GM21515 (cell line): ENCODE measurements around the gene PCNX2.
"Not testable (repeated sequence)": the region's sequence is repeated elsewhere in the genome, so short reads cannot be mapped to it uniquely, and the experiment has no call there.

Experiments
- ATAC-seq: cut with Tn5 transposase; IDR thresholded peaks from one replicate; pipeline ENCODE4 v1.9.1; 2021; ENCODE audit not compliant: unreplicated experiment

The PCNX2 gene

DNA sequence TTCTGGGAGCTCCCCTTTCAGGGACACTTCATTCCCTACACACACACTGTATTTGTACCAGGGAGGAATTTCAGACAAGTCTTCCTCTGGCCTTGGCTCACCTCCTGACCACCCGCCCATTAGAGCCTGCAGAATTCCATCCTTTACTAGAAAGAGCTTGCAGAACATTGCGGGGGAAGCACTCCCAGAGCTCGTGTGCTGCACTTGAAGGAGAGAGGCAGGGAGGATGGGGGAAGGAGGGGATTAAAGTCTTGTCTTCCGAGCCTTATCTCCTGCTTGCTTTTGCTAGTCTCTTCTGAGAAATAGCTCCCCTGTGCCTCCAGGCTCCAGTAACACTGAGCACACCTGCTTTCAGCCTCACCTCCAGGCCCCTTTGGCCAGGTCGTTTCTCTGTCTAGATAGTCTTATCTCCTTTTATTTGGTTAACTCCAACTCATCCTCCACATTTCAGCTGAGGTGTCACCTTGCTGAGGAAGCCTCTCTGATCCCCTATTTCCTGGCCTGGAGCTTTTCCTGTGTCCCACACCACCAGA, 62.0 kb downstream of the PCNX2 start:
- ATAC-seq = no peak

DNA sequence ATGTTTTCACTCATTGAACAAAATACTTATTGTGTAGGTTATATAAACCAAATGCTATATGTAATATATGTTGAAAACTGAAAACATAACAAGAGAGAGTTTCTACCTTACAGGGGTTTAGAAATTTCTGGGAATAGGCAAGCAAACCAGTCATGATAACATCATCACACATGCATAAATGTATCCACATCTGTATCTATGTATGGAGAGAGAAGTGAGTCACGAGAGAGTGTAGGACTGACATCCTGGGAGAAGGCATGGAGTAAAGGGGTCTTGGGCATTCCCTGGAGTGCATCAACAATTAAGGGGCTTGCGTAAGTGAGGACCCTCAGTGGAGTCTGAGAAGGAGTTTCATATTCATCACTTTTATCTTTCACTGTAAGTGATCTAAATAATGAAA, 65.5 kb downstream of the PCNX2 start:
- ATAC-seq = no peak

DNA sequence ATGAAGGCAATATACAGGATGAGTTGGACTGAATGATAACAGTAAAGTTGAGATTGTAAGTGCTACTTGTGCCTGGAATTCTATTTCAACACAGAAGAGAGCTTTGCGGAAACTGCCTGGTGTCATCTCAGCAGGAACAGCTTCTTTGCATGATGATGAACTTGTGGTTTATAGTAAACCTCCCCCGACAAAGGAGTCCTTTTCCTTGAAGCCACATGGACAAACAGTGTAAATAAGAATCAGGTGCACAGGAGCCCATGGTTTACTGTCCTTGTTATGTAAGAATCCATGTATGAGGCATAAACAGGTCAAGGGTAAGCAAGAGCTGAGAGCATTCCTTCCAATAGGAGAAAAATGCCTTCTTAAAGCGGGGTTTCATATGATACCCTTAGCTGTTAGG, 66.2 kb downstream of the PCNX2 start:
- ATAC-seq = no peak

DNA sequence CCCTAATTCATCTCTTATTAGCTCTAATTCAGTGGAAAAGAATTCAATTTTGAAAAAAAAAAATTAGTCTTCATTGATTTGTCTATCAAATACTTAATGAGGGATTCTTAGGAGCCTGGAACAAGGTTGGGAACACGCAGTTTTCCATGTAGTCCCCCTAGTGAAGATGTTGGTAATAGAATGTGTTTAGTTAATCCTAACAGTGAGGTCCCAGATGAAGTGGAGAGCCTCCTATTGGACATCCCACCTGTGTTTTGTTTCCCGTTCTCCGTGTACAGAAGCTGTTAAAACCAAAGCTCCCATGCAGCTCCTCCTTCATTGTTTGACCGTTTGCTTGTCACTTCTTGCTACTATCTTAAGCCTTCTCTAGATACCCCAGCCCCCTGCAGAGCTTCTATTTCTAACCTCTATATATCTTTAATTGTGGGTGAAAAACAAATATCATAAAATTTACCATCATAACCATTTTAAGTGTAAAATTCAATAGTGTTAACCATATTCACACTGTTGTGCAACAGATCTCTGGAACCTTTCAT, 67.5 kb downstream of the PCNX2 start:
- ATAC-seq = no peak

DNA sequence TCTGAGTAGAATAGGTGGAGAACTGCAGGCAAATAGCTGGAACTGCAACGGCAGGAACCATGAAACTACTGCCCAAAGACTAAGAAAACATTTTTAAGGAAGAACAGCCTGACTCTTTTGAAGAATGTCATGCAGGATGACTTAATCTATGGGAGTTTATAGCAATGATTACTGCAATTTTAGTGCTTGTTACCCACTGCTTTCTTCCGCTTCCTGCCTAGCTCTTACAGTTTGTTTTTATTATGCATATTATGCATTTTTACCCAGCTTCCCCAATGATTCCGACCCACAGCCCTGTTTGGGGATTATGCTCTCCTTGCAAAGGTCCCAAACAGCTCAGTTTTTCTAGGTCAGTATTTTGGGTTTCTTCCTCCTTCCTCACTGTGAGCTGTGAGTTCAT, 71.2 kb downstream of the PCNX2 start:
- no peak for ATAC-seq

DNA sequence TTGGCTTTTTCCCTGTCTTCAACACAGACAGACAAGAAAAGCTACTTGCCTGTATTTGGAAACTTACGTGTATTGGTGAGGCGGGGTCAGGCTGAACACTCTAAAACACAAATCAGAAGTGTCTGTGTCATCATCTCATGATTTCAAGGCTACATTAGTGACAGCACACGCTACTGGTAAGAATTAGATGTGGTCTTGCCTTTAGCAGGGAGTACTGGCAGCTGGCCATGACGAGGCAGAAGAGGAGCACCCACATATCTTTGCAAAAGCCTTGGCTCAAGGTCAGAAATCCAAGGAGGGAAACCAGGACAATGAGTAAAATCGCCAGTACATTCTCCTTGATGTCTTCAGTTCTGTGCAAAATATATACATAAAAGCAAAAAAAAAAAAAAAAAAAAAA, 77.7 kb downstream of the PCNX2 start:
- no peak for ATAC-seq

DNA sequence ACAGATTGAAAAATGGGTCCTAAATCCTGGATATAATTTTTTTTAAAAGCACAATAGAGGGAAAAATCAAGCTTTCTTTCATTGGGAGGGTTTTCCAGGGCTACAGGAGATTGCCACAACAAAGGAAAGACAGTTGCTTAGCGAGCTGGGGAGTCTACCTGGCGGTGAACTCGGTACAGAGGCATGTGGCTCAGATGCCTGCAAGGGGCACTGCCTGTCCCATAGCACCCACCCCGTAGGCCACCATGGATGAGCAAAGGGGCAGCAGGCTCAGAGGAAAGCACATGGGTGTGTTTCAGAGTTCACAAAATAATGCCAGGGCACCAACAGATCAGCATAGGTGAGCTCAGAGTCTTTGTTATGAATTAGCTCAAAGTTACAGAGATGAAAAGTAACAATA, 79.5 kb downstream of the PCNX2 start:
- no peak for ATAC-seq

DNA sequence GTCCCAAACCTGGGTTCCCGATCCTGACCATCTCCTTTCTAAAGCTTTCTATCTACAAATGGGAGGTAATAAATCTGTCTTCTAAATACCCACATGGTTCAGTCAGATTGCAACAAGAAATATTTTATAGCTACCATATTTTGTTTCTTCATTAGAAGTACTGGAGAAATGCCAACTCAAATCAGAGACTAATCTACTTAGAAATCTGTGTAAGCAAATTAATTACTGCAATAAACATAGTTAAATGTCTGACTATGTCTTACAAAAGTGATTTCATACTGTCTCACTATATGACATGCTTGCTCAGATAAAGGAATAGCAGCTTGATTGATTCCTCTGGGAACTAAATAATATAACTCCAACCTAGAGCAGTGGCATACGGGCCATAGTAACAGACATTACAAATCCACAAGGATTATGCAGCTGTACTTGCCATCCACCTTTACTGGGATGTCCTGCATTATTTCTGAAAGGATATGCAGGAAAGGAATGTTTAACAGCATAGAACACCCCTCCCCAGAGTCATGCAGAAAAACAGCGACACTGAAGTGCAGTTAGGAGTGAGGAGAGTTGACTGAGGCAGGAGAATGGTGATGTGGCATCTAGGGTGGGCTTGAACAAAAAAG, 80.3 kb downstream of the PCNX2 start:
- ATAC-seq = no peak

DNA sequence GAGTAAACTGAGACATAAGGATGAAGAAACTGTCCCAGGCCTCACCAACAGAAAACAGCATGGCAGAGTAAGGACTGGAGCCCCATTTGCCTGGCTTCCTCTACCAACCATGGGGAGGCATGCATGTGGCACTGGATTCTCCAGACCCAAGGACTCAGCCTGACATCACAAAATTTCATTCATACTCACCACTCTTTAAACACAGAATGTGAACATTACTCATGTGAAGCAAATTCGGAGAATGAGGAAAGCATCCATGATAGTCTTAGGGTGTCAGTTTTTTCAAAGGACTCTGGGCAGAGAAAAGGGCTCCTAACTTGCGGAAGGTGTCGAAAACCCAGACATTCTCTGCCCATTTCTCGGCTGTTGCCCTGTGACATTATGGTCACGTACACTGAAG, 83.9 kb downstream of the PCNX2 start:
- ATAC-seq = no peak

DNA sequence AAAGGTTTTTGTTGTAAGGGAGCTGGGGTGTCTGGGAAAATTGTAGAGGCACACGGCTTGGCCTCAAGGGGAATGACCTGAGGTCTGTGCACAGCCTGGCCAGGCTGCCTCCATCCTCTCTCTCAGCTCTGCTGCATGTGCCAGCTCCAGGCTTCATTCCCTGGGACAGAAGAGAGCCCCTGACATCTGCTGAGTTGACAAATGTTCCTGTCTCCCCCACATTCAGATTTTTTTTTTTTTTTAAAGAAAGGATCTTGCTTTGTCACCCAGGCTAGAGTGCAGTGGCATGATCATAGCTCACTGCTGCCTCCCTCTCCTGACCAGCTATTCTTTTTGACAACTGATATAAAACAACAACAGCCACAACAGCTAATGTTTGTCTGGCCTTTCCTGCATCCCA, 84.4 kb downstream of the PCNX2 start:
- no peak for ATAC-seq

DNA sequence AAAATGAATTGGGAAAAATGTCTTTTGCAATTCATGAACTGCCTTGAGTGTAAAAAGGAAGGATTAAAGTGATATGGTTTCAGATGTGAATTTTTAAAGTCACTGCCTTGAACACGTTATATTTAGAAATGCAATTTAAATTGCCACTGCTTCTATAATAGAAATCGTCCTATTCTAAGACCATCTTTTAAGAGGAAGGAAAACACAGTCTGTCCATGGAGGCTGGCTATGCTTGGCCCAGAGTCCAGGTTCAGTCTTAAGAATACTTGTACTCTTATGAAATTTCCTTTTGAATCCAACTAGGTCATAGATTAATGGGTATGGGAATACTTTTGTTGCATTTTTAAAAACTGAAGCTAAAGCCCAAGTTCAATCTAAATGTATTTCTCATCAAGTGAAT, 86.0 kb downstream of the PCNX2 start:
- no peak for ATAC-seq

DNA sequence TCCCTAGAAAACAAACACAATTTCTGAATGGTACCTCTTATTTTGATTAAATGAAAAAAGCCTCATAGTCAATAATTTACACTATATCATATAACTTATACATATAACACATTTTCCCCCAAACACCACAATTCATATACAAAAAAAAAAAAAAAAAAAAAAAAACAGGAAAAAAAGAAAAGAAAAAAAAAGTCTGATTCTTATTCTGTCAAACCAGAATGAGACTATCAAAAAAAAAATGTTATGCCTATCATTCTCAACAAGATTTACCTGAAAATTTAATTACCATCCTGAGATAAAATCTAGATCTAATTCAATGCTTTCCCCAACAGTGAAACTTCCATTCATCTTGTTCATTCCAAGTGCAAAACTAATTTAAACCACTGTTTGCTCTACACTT, 86.8 kb downstream of the PCNX2 start:
- ATAC-seq = no peak

DNA sequence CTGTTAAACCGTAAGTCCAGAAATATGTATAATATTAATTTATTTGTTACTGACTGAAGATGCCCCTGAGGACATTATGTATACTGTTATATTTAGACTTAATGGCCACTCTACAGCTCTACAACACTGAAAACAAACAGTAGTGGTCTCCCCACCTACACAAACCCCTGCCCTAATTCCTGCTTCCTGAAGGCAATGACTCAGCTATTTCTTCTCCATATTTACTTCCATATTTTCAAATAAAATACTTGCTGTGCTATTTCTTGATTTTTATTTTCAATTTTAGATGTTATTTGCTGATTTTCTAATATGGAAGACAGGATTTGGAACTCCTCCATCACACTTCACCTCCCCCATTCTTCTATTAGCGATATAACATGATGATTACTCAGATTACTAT, 97.6 kb downstream of the PCNX2 start:
- no peak for ATAC-seq

DNA sequence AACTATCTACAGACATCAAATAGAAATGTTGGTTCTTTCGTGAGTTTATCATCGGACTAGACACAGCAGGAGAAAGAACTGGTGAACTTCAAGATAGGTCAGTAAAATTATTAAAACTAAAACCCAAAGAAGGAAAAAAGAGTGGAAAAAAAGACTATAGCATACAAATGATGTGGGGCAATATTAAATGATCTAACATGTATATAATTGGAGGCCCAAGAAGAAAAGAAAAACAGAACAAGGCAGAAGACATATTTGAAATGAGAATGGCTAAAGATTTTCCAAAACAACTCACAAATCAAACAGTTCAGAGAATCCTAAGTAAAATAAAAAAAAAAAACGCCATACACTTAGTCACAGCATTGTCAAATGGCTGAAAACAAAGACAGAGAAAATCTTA, 101.8 kb downstream of the PCNX2 start:
- ATAC-seq = no peak

DNA sequence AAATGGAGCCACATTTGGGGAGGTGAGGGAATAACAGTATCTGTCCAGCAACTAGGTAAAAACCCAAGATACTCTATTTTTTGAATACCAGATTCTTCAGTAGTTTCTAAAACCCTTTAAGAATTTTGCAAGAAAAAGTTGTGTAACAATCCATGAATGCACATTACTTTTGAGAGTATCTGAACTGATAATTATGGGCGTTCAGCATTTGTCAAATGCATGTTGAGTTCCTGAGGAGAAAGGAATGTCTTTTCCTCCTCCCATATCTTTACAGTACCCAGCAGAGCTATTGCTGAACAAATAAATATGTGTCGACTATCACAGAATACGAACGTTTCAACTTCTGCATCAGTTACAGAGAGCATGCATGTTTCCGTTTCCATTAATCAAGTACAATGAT, 104.5 kb downstream of the PCNX2 start:
- ATAC-seq = no peak

DNA sequence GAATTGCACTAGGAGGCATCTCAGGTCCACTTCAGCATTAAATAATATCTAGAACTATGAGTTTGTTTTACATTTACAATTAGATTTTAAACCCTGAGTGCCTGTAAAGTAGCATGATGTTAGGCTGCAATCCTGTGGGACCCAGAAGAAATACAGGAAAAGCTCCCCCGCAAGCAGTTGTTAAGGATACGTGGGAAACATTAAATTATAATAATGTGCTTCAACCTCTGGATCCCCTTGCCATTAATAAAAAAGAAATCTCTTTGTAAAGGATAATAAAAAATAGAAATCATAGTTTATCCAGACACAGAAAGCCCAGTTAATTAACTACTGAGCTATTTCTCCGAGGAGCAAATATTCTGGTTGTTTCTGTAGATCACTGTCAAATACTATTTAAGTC, 106.0 kb downstream of the PCNX2 start:
- ATAC-seq = no peak

DNA sequence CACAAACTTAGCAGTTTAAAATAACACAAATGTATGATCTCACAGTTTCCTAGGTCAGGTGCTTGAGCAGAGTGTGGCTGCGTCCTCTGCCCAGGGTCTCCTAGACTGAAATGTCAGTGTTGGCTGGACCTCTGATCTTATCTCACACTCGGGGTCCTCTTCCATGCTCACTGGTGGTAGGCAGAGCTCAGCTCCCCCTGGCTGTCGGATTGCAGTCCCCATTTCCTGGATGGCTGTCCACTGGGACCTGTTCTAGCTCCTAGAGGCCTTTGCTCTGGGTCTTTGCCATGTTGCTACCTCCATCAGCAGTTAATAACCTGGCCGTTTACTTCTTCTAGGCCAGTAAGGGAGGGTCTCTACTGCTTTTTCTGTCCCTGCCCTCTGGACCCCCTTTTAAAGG, 107.5 kb downstream of the PCNX2 start:
- no peak for ATAC-seq

DNA sequence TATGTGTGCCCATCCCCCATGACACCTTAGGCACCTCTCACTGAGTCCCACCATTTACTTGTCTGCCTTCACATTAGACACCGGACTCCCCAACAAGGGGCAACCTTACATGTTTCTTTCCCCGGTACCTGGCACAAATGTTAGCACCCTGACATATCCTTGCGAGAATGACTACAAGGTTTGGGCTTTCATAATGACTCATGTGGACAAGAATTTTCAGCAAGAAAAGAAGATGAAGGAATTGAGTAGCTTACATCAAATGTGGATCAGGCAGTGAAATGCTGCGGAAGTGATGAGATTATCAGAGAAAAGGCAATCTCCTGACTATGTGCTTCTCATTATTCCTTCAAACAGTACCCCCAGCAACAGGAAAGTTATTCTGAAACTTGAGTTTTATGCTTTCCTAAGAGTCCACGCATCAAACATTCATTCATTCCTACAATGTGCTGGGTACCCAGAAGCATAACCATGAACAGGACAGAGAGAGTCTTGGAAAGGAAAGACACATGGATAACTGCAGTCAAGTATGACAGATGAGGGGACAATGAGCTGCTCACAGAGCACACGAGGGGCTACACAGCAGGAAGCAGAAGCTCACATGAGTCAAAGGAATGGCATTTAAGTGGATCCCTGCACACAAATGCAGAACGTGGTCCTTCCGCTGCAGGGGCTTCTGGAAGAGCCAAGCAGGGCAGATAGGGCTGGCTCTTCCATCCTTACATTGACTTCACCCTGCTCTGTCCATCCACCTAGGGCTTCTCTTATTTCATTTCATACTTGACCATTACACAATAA, 112.1 kb downstream of the PCNX2 start:
- ATAC-seq = no peak

DNA sequence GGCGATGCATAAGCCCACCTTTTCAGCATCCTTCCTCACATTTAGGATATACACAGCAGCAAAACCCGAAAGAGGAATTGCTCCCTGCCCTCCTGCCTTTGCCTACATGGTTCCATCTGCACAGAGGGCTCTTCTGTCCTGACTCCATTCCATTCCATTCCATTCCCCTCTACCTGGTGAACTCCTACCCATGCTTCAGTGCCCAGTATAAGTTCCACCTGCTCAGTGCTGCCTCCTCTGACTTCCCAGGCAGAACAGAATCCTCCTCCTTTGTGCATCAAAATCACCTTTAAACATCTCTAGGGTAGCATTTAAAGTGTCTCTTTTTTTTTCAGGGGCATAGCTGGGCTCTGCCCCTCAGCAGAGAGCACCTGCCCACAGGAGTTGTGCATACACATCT, 112.9 kb downstream of the PCNX2 start:
- no peak for ATAC-seq

DNA sequence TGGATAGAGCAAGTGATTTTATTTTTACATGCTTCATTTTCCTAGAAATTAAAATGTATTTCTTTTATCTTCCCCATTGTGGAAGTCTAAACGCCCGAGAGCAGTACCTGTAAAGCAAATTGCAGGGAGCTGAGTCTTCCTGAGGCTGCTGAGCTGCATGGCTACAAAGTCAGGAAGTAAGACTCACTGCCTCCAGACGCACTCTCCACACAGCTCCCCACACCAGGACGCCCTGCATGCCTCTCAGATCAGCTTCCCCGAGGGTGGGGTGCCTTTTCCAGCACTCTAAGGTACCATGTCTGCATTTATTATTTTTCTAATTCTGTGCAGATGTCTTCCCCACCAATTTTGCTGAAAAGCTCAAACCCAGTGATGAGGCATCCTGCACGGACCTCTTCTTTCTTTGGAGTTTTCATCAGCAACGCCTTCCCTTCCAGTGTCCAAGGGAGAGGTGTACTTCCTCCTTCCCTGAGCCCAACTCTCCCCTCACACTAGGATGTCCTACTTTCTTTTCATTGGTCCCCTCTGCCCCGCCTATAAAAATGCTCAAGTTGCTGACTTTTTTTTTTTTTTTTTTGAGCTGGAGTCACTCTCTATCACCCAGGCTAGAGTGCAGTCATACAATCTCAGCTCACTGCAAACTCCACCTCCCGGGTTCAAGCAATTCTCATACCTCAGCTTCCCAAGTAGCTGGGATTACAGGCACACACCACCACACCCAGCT, 114.7 kb downstream of the PCNX2 start:
- no peak for ATAC-seq

DNA sequence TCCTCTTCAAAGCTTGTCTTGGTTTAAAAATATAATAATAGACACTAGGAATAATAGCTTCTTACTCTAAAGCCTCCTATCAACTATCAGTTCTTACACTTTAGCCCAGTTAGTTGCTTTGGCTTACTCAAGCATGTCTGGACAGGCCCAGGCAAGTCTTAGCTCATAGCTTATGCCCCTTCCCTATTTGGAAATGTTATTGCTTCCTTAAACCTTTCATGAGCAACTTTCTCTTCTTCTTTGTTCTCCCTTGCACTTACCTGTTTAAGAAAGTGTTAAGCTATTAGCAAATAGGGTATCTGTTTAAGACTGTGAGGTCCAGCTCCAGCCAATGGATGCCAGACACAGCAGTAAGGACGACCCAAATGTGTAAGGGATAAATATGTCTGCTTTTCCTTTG, 115.9 kb downstream of the PCNX2 start:
- ATAC-seq = not testable (repeated sequence)

DNA sequence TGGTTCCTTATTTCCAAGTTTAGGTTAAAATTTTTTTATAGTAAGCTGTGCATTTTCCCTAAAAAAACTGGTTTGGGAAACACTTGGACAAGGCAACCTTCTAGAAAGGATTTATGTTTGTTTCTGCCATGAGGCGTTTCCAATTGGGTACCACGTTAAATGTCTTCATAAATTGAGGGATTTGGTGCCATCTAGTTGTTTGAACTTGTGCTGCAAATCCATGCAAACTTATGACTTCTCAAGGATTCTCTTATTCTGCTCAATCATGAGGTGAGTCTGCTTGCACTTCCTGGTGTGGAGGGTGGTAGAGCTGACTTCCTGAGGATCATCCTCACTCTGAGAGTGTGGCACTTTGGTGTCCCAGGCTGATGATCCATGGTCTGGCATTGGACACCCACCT, 123.3 kb downstream of the PCNX2 start:
- no peak for ATAC-seq
